OCI-LY7 (cell line): Measurements from ENCODE around the gene CCDC178. TPM values are rescaled to one million over a fixed set of nuclear protein-coding genes. Genes with fewer than 3 reads are reported as not detected.

Source experiments
- BruUV-seq: library from RNA; stranded (reverse); fragments of 400-500 nt; replicated peaks from 2 replicates; lab custom pipeline; 2021; lab: Mats Ljungman, UMichigan
- CTCF ChIA-PET: fragments of 300-600 bp; sonication (Branson Sonifier 250); formaldehyde crosslinking; loops from one replicate; lab custom pipeline; 2022; ENCODE audit warnings: antibody characterized with exemption; ENCODE audit not compliant: unreplicated experiment; lab: Charles Lee
- POLR2A ChIA-PET: fragments of 300-600 bp; sonication (Branson Sonifier 250); formaldehyde crosslinking; loops from one replicate; lab custom pipeline; 2022; ENCODE audit warnings: antibody characterized with exemption; lab: Charles Lee
- DNase-seq: peaks from one replicate; pipeline ENCODE4 v3.0.0-alpha.2; 2015; ENCODE audit warnings: low spot score
- H2AFZ ChIP-seq: fragments of 200-600 bp; sonication (generic), shearing (Covaris generic); 2 replicates; pipeline ENCODE4 v1.6.1; 2014; ENCODE audit warnings: mild to moderate bottlenecking, antibody characterized with exemption, low read length, moderate library complexity
- H3K27ac ChIP-seq: fragments of 200-600 bp; sonication (generic); 2 replicates; pipeline ENCODE4 v1.5.1; 2014; ENCODE audit warnings: mixed run types, low read depth, mild to moderate bottlenecking, moderate library complexity, low read length, inconsistent platforms; ENCODE audit not compliant: poor library complexity, severe bottlenecking
- H3K36me3 ChIP-seq: fragments of 200-600 bp; sonication (generic); 2 replicates; pipeline ENCODE4 v1.6.1; 2014; ENCODE audit warnings: mild to moderate bottlenecking, antibody characterized with exemption, low read length, moderate library complexity, mixed read lengths; ENCODE audit not compliant: insufficient read depth
- H3K4me1 ChIP-seq: fragments of 200-600 bp; sonication (generic); 2 replicates; pipeline ENCODE4 v1.5.1; 2014; ENCODE audit warnings: mild to moderate bottlenecking, low read length; ENCODE audit not compliant: insufficient read depth, poor library complexity, severe bottlenecking
- H3K4me2 ChIP-seq: fragments of 200-600 bp; sonication (generic); 2 replicates; pipeline ENCODE4 v1.6.1; 2014; ENCODE audit warnings: mild to moderate bottlenecking, low read length
- H3K4me3 ChIP-seq: fragments of 200-600 bp; sonication (generic); 2 replicates; pipeline ENCODE4 v1.5.1; 2014; ENCODE audit warnings: mild to moderate bottlenecking, low read depth, low read length; ENCODE audit not compliant: poor library complexity, severe bottlenecking
- H3K79me2 ChIP-seq: fragments of 200-600 bp; sonication (generic); 2 replicates; pipeline ENCODE4 v1.6.1; 2016; ENCODE audit warnings: low read depth, mild to moderate bottlenecking, low read length, moderate library complexity, mixed read lengths; ENCODE audit not compliant: insufficient read depth
- H3K9me2 ChIP-seq: fragments of 200-600 bp; sonication (generic); 2 replicates; pipeline ENCODE4 v1.6.1; 2016; ENCODE audit warnings: mild to moderate bottlenecking, low read length, mixed read lengths; ENCODE audit not compliant: insufficient read depth
- H3K9me3 ChIP-seq: fragments of 200-600 bp; sonication (generic); 2 replicates; pipeline ENCODE4 v1.6.1; 2014; ENCODE audit warnings: mild to moderate bottlenecking, mixed run types, low read length, mixed read lengths
- H4K20me1 ChIP-seq: fragments of 200-600 bp; sonication (generic); 2 replicates; pipeline ENCODE4 v1.6.1; 2014; ENCODE audit warnings: mild to moderate bottlenecking, antibody characterized with exemption, low read length, moderate library complexity, mixed read lengths; ENCODE audit not compliant: insufficient read depth
- EZH2phosphoT487 ChIP-seq: fragments of 200-600 bp; sonication (generic); IDR thresholded peaks from 2 replicates; pipeline ENCODE4 v1.6.1; 2018; ENCODE audit warnings: low read depth, borderline replicate concordance, mild to moderate bottlenecking, mixed run types, antibody characterized with exemption, low read length, moderate library complexity, mixed read lengths
- intact Hi-C: fragments of 100-400 bp; cut with micrococcal nuclease; formaldehyde crosslinking; loops from one replicate; pipeline ENCODE4 v1.10.0; 2022; ENCODE audit not compliant: unreplicated experiment
- total RNA-seq, 2 experiments: library from RNA; depleted of rRNA in 1 of 2; stranded (reverse); fragments of >200 nt in 1 of 2; shearing (Covaris generic) in 1 of 2; gene quantifications; 2 replicates each; pipeline ENCODE4 v1.2.3, GENCODE V29; 2014 to 2022
- TF ChIP-seq, protein P1 (sequence below): fragments of 200-600 bp; sonication (generic); conservative IDR thresholded peaks from 2 replicates; pipeline ENCODE4 v1.5.1; 2014; ENCODE audit warnings: mild to moderate bottlenecking, antibody characterized with exemption, low read length, moderate library complexity, mixed read lengths

The CCDC178 gene
- total RNA-seq, 2 experiments from 2014 or later, result not detected

DNA sequence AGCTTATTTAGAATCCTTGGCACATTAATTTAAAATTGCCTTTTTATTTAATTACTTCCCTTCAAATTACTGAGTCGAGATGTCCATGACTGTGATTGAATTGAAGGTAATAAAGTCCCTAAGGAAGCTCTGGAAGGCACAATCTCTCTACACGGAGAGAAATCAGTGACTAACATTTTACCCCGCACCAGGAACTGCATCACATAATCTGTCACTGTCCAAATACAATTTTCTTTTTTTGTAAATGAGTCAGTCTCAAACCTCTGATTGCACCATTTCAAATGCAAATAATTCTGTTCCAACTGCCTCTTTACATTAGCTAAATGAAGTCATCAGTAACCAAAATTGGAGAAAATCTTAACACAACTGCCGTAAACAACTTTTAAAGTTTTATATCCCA, 311.9 kb downstream of the CCDC178 start:
- BruUV-seq, result no TSS peak
- TF ChIP-seq EZH2phosphoT487, result no peak
- TF ChIP-seq, protein P1, sequence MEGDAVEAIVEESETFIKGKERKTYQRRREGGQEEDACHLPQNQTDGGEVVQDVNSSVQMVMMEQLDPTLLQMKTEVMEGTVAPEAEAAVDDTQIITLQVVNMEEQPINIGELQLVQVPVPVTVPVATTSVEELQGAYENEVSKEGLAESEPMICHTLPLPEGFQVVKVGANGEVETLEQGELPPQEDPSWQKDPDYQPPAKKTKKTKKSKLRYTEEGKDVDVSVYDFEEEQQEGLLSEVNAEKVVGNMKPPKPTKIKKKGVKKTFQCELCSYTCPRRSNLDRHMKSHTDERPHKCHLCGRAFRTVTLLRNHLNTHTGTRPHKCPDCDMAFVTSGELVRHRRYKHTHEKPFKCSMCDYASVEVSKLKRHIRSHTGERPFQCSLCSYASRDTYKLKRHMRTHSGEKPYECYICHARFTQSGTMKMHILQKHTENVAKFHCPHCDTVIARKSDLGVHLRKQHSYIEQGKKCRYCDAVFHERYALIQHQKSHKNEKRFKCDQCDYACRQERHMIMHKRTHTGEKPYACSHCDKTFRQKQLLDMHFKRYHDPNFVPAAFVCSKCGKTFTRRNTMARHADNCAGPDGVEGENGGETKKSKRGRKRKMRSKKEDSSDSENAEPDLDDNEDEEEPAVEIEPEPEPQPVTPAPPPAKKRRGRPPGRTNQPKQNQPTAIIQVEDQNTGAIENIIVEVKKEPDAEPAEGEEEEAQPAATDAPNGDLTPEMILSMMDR, result no peak
- POLR2A ChIA-PET, result interaction anchor here (0.6 kb wide), 1 partner anchor 1266 kb away, joined by 3 read pairs; no protein-coding TSS in a partner anchor
- Histone ChIP-seq H3K4me2 (no peak overlapping the region), H3K36me3 (no peaks in the 10 kb centered on the region), H3K4me3 (no peak overlapping the region), H2AFZ (no peak overlapping the region), H3K79me2 (no peaks in the 10 kb centered on the region), H3K4me1 (no peaks in the 10 kb centered on the region), H3K9me3 (no peaks in the 10 kb centered on the region), H3K27ac (no peak overlapping the region), H3K9me2 (no peaks in the 10 kb centered on the region), H4K20me1 (no peaks in the 10 kb centered on the region)
- CTCF ChIA-PET, result no interaction called here
- intact Hi-C loops, result no loop called here
- no peak for DNase-seq

DNA sequence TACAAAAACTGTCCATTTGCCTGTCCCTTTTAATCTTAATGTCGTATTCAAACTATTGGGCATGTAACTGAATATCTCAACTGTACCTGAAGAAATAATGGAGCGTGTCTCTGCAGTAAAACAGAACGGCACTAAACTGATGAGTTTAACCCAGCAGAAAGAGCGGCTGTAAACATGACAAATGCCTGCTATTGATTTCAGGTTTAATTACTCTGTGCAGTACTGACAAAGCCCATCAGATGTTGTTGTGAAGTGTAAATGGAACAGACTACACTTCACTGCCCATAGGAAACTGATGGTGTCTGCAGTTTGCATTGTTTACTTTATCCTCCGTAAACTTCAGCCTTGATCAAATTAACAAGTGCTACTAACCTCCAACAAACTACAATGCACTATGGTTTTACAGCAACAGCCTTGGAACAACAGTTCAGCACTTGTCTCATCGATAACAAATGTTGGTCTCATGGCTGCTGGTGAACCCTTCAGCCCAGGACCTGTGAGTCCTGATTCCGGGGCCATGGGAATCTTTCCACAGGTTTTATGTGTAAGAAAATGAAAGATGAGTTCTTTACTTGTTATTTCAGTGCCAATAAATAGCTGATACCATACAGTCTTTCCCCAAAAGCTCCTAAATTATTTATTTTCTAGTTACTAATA, 316.5 kb downstream of the CCDC178 start:
- no peak for DNase-seq
- ChIA-PET POLR2A (no interaction called here), CTCF (no interaction called here)
- intact Hi-C loops, result no loop called here
- H3K36me3 ChIP-seq, result no peaks in the 10 kb centered on the region
- no peak overlapping the region for H3K4me2 ChIP-seq
- no peaks in the 10 kb centered on the region for H3K4me1 ChIP-seq
- no peaks in the 10 kb centered on the region for H3K9me3 ChIP-seq
- H4K20me1 ChIP-seq, result no peaks in the 10 kb centered on the region
- no peaks in the 10 kb centered on the region for H3K9me2 ChIP-seq
- H2AFZ ChIP-seq, result no peak overlapping the region
- no peaks in the 10 kb centered on the region for H3K79me2 ChIP-seq
- no peak overlapping the region for H3K27ac ChIP-seq
- TF ChIP-seq, protein P1, result no peak
- BruUV-seq, result no TSS peak
- H3K4me3 ChIP-seq, result no peak overlapping the region

DNA sequence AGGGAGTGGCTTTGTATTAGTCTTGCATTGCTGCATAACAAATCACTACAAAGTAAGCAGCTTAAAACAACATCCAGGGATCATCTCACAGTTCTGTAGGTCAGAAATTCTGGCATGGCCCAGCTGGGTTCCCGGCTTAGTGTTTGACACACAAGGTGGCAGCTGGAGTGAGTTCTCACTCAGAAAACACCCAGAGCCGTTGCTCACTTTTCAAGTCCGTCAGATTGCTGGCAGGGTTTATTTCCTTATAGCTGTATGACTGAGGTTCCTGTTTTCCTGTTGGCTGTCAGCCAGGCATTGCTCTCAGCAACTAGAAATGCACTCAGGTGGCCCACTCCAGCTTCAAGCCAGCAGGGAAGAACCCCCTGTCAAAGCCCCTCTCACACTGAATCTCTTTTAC, 324.1 kb downstream of the CCDC178 start:
- Histone ChIP-seq H2AFZ (no peak overlapping the region), H3K4me2 (no peak overlapping the region), H3K79me2 (no peaks in the 10 kb centered on the region), H3K9me3 (no peaks in the 10 kb centered on the region), H3K4me1 (no peaks in the 10 kb centered on the region), H3K27ac (no peak overlapping the region), H3K9me2 (no peaks in the 10 kb centered on the region), H4K20me1 (no peaks in the 10 kb centered on the region), H3K36me3 (no peaks in the 10 kb centered on the region), H3K4me3 (no peak overlapping the region)
- ChIA-PET POLR2A (no interaction called here), CTCF (no interaction called here)
- intact Hi-C loops, result no loop called here
- TF ChIP-seq, protein P1, result no peak
- TF ChIP-seq EZH2phosphoT487, result no peak
- BruUV-seq, result no TSS peak
- DNase-seq, result no peak
